Keratinocyte (primary cell): ENCODE measurements around the gene LMNTD2. TPM values are rescaled to one million over a fixed set of nuclear protein-coding genes. Genes with fewer than 3 reads are reported as not detected.

Experiments used
- DNase-seq: peaks from one replicate; pipeline ENCODE4 v3.0.0-alpha.2; 2011; ENCODE audit warnings: low read depth, missing footprints, low spot score
- FAIRE-seq: peaks from 2 replicates; lab custom pipeline; 2011; peaks lifted over from hg19 to GRCh38; lab: Jason Lieb, UNC
- H2AFZ ChIP-seq: 2 replicates; pipeline ENCODE4 v1.6.0; 2012; ENCODE audit warnings: low read length, control low read depth, inconsistent platforms; ENCODE audit not compliant: control insufficient read depth
- H3K27ac ChIP-seq: 2 replicates; pipeline ENCODE4 v1.5.1; 2011; ENCODE audit warnings: low read length; ENCODE audit not compliant: control insufficient read depth, insufficient read depth
- H3K27me3 ChIP-seq: 3 replicates; pipeline ENCODE4 v1.6.0; 2011; ENCODE audit warnings: low read length; ENCODE audit not compliant: control insufficient read depth, insufficient read depth; ENCODE audit errors: extremely low read depth
- H3K36me3 ChIP-seq, 2 experiments: 2 replicates in 1 of 2; 3 replicates in 1 of 2; pipeline ENCODE4 v1.5.1; 2011; ENCODE audit warnings: low read length in 2 of 2, mild to moderate bottlenecking in 1 of 2; ENCODE audit not compliant: control insufficient read depth in 2 of 2, insufficient read depth in 2 of 2; ENCODE audit errors: extremely low read depth in 1 of 2
- H3K4me1 ChIP-seq: 3 replicates; pipeline ENCODE4 v1.5.1; 2011; ENCODE audit warnings: low read length; ENCODE audit not compliant: control insufficient read depth, insufficient read depth; ENCODE audit errors: extremely low read depth
- H3K4me2 ChIP-seq: 3 replicates; pipeline ENCODE4 v1.6.0; 2011; ENCODE audit warnings: low read depth, low read length; ENCODE audit not compliant: control insufficient read depth, insufficient read depth; ENCODE audit errors: extremely low read depth
- H3K4me3 ChIP-seq, 3 experiments: fragments of 200-600 bp in 1 of 3; sonication (generic) in 1 of 3; 2 replicates in 2 of 3; 3 replicates in 1 of 3; pipeline ENCODE4 v1.5.1; 2011 to 2016; ENCODE audit warnings: low read length in 3 of 3, mild to moderate bottlenecking in 3 of 3, control low read depth in 2 of 3, inconsistent platforms in 1 of 3, low read depth in 1 of 3, mixed read lengths in 1 of 3, mixed run types in 1 of 3, moderate library complexity in 1 of 3; ENCODE audit not compliant: control insufficient read depth in 2 of 3, insufficient read depth in 2 of 3; ENCODE audit errors: extremely low read depth in 1 of 3
- H3K79me2 ChIP-seq: 2 replicates; pipeline ENCODE4 v1.6.0; 2012; ENCODE audit warnings: low read length; ENCODE audit not compliant: control insufficient read depth, insufficient read depth
- H3K9ac ChIP-seq: 3 replicates; pipeline ENCODE4 v1.6.0; 2011; ENCODE audit warnings: low read length; ENCODE audit not compliant: control insufficient read depth, insufficient read depth; ENCODE audit errors: extremely low read depth
- H3K9me1 ChIP-seq: 3 replicates; pipeline ENCODE4 v1.6.0; 2011; ENCODE audit warnings: low read length; ENCODE audit not compliant: control insufficient read depth, insufficient read depth; ENCODE audit errors: extremely low read depth
- H3K9me3 ChIP-seq: 2 replicates; pipeline ENCODE4 v1.5.1; 2012; ENCODE audit warnings: low read depth, low read length; ENCODE audit not compliant: control insufficient read depth
- H4K20me1 ChIP-seq: 3 replicates; pipeline ENCODE4 v1.6.0; 2011; ENCODE audit warnings: low read length; ENCODE audit not compliant: control insufficient read depth, insufficient read depth; ENCODE audit errors: extremely low read depth
- EZH2 ChIP-seq: IDR thresholded peaks from one replicate; pipeline ENCODE4 v1.6.1; 2012; ENCODE audit warnings: inconsistent platforms, mild to moderate bottlenecking, low read length, moderate library complexity
- dilution Hi-C: fragments of 300-500 bp; cut with MboI; formaldehyde crosslinking; loops from one replicate; pipeline ENCODE4 v1.7.0; 2020; ENCODE audit warnings: low sequenced_read_pairs; ENCODE audit not compliant: extremely low pct_ligation_motif_present
- polyA plus RNA-seq, 5 experiments: library from polyadenylated mRNA; depleted of rRNA in 3 of 5; stranded (reverse) in 3 of 5; stranded (forward) in 1 of 5; unstranded in 1 of 5; fragments of >200 nt; gene quantifications; 1 replicate in 1 of 5; 2 replicates in 3 of 5; 3 replicates in 1 of 5; pipeline versions ENCODE4 v1.2.1 to v1.2.3, GENCODE V29; 2011 to 2012; ENCODE audit warnings: missing spikeins in 2 of 5, low read depth in 1 of 5, low replicate concordance in 1 of 5
- TF ChIP-seq, protein P1 (sequence below), 3 experiments: IDR thresholded peaks in 1 of 3; conservative IDR thresholded peaks in 1 of 3; optimal IDR thresholded peaks in 1 of 3; 2 replicates in 2 of 3; 3 replicates in 1 of 3; pipeline versions ENCODE3 to v1.5.1; 2011; ENCODE audit warnings: low read length in 3 of 3, mild to moderate bottlenecking in 3 of 3, moderate library complexity in 2 of 3, control low read depth in 1 of 3, inconsistent platforms in 1 of 3; ENCODE audit not compliant: insufficient read depth in 2 of 3; ENCODE audit errors: extremely low read depth in 1 of 3

The LMNTD2 gene
- polyA plus RNA-seq, 1 donor (not counting 4 experiments of a cell fraction or from before 2014, with no cell fraction given), result 1.2 TPM

GRCh38 chr11:557328-558132, 3.0 kb downstream of the LMNTD2 start:
- no peak for FAIRE-seq
- H3K27me3 ChIP-seq, result peaks cover 31% of the 10 kb centered on the region
- TF ChIP-seq EZH2, result no peak
- TF ChIP-seq, protein P1, sequence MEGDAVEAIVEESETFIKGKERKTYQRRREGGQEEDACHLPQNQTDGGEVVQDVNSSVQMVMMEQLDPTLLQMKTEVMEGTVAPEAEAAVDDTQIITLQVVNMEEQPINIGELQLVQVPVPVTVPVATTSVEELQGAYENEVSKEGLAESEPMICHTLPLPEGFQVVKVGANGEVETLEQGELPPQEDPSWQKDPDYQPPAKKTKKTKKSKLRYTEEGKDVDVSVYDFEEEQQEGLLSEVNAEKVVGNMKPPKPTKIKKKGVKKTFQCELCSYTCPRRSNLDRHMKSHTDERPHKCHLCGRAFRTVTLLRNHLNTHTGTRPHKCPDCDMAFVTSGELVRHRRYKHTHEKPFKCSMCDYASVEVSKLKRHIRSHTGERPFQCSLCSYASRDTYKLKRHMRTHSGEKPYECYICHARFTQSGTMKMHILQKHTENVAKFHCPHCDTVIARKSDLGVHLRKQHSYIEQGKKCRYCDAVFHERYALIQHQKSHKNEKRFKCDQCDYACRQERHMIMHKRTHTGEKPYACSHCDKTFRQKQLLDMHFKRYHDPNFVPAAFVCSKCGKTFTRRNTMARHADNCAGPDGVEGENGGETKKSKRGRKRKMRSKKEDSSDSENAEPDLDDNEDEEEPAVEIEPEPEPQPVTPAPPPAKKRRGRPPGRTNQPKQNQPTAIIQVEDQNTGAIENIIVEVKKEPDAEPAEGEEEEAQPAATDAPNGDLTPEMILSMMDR (optimal IDR thresholded peaks at IDR 0.05 in 1 of 3, IDR thresholded peaks at IDR 0.05 in 1 of 3, conservative IDR thresholded peaks at IDR 0.05 in 1 of 3; ENCODE audit: extremely low read depth in 1 of 3, insufficient read depth in 2 of 3, low read length in 3 of 3), result no peak

GRCh38 chr11:556662-557256, 3.8 kb downstream of the LMNTD2 start:
- Histone ChIP-seq H3K27ac (no peak overlapping the region), H3K4me1 (peaks cover 11% of the 10 kb centered on the region), H3K27me3 (peaks cover 31% of the 10 kb centered on the region), H3K9ac (no peak overlapping the region), H3K4me3 (no peak overlapping the region), H3K9me3 (no peaks in the 10 kb centered on the region), H4K20me1 (no peaks in the 10 kb centered on the region), H3K79me2 (peaks cover 3% of the 10 kb centered on the region), H3K9me1 (no peaks in the 10 kb centered on the region), H2AFZ (no peak overlapping the region), H3K4me2 (no peak overlapping the region), H3K36me3 (peaks cover 0 to under 1% of the 10 kb centered on the region in 2 experiments)
- DNase-seq (no peak), FAIRE-seq (no peak)
- dilution Hi-C loops, result no loop called here
- TF ChIP-seq, protein P1 (optimal IDR thresholded peaks at IDR 0.05 in 1 of 3, IDR thresholded peaks at IDR 0.05 in 1 of 3, conservative IDR thresholded peaks at IDR 0.05 in 1 of 3; ENCODE audit: extremely low read depth in 1 of 3, insufficient read depth in 2 of 3, low read length in 3 of 3), result no peak
- no peak for TF ChIP-seq EZH2

More at GRCh38 chr11:557328-558132, 3.0 kb downstream of the LMNTD2 start:
- Histone ChIP-seq H3K4me2 (no peak overlapping the region), H3K9me1 (no peaks in the 10 kb centered on the region), H3K9me3 (no peaks in the 10 kb centered on the region), H3K4me3 (no peak overlapping the region), H3K9ac (no peak overlapping the region), H3K36me3 (peaks cover 4 to 6% of the 10 kb centered on the region in 2 experiments), H4K20me1 (no peaks in the 10 kb centered on the region), H2AFZ (no peak overlapping the region), H3K79me2 (peaks cover 11% of the 10 kb centered on the region), H3K4me1 (peaks cover 15% of the 10 kb centered on the region), H3K27ac (no peak overlapping the region)
- no peak for DNase-seq
- dilution Hi-C loops, result no loop called here
